Measurements from ENCODE around the gene C17orf78.
"Not testable (repeated sequence)": the region's sequence is repeated elsewhere in the genome, so short reads cannot be mapped to it uniquely, and the experiment has no call there.

C17orf78 gene

DNA sequence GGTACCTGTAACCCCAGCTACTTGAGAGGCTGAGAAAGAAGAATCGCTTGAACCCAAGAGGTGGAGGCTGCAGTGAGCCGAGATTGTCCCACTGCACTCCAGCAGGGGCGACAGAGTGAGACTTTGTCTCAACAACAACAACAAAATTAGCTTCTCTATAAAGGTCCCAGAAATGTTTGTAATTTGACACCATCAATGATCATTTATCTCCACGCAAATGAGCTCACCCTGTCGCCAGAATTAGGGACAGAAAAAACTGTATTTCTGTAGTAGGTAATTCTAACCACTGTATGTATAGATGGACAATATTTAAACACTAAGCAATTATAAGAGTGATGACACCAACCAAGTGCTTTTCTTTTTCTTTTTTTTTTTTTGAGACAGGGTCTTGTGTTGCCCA lies 10.7 kb downstream of the C17orf78 start:
- DNase-seq: no peak

DNA sequence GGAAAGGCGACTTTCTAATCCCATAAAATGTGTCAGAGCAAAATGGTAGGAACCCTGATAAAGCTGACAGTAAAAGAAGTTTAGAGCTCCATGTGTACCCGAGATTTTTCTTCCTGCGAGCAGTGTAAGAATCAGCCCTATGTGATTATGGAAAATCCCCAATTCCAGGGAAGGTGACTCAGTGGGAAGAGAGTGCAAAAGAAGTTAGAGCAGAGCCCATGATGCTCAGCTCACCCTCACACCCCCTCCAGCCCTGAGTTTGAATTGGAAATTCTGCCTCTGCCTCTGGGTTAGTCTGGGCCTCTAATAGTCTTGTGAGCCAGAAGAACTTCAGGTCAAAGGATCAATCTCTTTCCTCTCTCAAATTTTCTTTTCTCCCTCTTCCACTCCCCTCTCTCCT lies 12.5 kb downstream of the C17orf78 start:
- no peak for DNase-seq

DNA sequence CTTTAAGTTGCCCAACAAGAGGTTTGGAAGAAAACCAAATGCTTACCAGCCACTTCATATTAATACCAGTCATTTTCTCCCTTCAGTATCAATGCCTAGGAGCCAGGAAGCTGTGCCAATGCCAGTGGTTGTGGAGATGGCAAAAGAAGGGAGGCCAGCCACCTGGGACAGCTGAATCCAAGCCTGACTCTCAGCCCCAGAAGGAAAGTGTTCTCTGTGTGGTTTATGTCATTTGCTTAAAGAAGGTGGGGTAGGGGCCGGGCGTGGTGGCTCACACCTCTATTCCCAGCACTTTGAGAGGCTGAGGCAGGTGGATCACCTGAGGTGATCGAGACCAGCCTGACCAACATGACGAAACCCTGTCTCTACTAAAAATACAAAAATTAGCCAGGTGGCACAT lies 13.4 kb downstream of the C17orf78 start:
- no peak for DNase-seq

DNA sequence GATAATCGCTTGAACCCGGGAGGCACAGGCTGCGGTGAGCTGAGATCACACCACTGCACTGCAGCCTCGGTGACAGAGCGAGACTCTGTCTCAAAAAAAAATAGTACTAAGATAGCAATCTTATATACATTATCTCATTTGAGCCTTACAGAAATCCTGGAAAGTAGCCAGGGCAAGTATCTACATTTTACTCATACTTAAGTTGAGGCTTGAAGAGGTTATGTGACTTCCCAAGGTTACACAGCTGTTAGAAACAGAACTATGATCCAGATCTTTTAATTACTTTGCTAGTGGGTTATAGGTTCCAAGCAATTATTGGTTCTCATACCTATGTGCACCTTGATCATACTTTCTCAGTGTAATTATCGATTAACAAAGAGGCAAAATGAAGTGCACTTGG lies 15.4 kb downstream of the C17orf78 start:
- DNase-seq: no peak

DNA sequence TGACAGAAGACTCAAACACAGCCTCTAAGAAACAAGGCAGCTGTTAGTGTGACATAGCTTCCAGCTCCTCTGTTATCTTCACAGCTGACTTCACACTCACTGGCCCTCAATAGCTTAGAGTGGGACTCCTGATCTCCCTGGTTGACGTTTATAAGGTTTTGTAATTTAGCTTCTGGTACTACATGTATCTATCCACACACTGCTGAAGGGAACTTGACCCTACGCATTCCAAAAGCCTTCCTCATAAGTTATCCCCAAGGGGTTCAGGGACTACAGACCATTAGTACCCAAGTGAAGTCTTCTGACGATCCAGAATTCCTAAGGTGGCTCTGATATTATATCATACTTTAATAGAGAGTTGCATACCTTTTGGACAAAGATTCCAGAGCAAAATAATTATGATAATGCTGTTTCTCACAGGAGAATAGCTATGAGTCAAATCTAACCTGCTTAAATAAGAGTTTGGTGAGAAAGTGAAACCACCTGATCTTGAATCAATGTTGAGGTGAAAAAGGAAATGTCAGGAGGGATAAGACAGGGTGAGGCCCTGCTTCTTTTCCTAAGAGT lies 16.3 kb downstream of the C17orf78 start:
- DNase-seq: no peak

DNA sequence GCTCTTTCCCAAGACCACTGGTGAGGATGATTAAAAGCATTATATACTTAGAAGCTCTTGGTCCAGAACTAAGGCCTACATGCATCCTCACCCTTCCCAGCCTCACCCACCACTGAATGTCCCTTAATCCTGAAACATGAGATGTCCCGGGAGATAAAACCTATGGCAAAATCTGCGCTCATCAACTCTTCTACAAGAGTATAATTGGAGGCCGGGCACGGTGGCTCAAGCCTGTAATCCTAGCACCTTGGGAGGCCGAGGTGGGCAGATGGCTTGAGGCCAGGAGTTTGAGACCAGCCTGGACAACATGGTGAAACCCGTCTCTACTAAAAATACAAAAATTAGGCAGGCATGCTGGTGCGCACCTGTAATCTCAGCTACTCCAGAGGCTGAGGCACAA lies 17.6 kb downstream of the C17orf78 start:
- DNase-seq: no peak

DNA sequence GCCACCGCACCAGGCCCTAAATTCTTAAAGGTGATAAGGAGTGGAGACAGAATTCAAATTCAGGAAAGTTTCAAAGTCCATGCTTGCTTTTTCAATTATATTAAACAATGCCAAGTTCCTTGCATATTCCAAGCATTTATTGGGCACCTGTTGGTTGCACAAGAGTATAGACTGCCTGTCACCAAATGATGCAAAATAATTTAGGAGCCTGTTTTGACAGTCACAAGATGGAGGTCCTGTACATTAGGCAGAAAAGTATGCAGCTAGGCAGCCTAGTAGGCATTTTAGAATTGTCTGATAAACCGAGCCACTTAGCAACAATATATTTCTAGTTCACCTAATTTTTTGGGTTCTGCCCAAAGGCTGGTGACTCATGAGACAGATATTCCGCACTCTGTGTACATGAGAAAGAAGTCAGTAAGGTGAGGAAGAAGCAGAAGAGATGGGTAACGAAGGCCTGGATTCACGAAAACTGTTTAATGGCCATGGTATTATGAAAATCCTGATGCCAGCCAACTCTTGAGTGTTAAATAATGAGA lies 23.5 kb downstream of the C17orf78 start:
- no peak for DNase-seq

DNA sequence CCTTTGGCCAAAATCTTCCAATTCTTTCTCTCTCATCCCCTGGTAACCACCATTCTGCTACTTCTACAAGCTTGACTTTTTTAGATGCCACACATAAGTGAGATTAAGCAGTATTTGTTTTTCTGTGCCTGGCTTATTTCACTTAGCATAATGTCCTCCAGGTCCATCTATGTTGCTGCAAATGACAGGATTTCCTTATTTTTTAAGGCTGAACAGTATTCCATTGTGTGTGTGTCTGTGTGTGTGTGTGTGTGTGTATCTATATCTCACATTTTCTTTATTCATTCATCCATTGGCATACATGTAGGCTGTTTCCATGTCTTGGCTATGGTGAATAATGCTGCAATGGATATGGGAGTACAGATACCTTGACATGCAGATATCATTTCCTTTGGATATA lies 24.7 kb downstream of the C17orf78 start:
- no peak for DNase-seq

DNA sequence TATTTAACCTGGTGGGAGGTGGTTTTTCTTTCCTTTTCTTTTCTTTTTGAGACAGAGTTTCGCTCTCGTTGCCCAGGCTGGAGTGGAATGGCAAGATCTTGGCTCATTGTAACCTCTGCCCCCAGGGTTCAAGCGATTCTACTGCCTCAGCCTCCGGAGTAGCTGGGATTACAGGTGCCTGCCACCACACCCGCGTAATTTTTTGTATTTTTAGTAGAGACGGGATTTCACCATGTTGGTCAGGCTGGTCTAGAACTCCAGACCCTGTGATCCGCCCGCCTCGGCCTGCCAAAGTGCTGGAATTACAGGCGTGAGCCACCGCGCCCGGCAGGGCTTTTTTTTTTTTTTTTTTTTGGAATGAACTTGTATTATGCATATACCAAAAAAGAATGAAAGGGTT lies 29.7 kb downstream of the C17orf78 start:
- DNase-seq: not testable (repeated sequence)

DNA sequence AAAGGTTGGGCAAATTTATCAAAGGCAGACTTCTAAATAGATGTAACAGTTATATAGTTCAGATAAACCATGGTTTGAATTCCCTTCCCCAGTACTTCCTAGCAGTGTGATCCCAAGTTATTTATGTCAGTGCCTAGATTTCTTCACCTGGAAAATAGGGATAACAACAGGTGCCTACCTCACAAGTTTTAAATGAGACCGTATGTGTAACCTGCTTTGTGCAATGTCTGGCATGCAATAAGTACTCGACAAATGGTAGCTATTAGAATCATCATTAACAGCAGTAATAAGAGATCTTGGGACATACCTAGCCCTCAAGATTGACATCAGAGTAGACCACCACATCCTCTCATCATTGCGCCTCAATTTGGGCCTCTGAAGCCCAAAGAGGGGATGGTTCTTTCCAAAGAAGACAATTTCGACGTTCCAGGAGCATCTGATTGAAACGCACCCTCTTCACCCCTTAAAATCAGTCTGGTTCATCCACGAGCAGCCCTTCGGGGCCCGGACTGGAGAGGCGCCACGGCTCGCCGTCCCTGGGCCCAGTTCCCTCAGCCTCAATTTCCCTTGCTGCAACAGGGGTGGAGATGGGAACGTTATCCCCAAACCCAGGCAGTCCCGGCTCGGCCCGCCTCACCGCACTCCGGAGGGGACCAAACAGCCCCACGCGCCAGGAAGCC lies 30.3 kb downstream of the C17orf78 start:
- no peak for DNase-seq

DNA sequence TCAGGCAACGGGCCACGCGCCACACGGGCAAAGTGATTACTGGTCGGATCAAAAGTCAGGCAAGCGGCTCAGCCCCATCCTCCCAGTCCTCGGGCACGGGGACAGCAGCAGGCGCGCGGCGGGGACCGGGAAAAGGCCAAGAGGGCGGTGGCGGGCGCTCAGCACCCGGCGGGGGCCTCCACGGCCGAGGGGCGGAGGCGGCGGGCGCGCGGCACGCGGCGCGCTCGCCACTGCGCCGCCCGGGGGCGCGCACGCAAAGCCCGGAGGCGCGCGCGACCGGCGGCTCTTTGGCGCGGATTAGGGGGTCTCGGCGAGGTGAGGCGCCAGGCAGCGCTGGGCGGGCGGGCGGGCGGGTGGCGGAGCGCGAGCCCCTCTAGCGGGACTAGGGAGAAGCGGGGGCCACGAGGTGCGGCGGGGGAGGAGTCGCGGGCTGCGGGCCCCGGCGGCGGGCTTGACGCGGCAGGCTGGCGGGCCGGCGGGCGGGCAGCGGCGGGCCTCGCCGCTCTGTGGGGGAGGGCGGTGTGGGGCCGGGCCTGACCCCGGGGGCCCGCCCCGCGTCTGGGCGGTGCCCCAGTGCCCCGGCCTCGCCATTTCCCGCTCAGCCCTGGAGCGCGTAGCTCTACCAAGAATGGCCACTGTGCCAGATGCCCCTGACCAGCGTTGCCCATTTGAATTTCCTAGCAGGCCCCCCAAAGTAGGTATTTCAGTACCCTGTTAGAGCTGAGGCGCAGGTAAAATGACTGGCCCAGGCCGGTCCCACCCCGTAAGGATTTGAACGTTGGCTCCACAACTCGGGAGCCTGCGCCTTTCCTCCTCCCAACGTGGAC lies 31.1 kb downstream of the C17orf78 start, which contains the start of the genes ACACA and TADA2A:
Gene ACACA (minus strand): TSS at position 202 of the 827 bp plus-strand sequence. CDS start 537 bp downstream, outside the sequence.
Gene TADA2A (plus strand): TSS at position 252 of the 827 bp plus-strand sequence. CDS start 4,480 bp downstream, outside the sequence.
- DNase-seq: peak; percentile 84 to 92

DNA sequence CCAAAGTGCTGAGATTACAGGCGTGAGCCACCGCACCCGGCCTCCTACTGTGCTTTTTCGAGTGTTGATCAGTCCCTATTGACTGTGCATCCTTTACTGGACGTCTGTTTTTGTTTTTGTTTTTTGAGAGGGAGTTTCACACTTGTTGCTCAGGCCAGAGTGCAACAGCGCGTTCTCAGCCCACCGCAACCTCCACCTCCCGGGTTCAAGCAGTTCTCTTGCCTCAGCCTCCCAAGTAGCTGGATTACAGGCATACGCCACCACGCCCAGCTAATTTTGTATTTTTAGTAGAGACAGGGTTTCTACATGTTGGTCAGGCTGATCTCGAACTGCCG lies 32.3 kb downstream of the C17orf78 start:
- DNase-seq: not testable (repeated sequence)

DNA sequence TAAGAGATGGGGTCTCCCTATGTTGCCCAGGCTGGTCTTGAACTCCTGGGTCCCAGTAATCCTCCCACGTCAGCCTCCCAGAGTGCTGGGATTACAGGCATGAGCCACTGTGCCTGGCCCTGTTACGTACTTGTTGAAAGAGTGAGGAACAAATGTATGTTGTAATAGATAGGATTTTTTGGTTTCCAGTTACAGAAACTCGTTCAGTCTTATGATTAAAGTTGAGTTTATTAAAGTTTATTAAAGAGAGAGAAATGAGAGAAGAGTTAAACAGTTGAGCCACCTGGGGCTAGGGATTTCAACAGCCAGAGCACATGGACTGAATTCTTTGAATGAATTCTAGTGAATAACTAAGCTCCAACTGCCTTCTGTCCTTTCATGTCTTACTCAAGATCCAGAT lies 34.6 kb downstream of the C17orf78 start:
- DNase-seq: peak in 1 of 2 donors; percentile 24

DNA sequence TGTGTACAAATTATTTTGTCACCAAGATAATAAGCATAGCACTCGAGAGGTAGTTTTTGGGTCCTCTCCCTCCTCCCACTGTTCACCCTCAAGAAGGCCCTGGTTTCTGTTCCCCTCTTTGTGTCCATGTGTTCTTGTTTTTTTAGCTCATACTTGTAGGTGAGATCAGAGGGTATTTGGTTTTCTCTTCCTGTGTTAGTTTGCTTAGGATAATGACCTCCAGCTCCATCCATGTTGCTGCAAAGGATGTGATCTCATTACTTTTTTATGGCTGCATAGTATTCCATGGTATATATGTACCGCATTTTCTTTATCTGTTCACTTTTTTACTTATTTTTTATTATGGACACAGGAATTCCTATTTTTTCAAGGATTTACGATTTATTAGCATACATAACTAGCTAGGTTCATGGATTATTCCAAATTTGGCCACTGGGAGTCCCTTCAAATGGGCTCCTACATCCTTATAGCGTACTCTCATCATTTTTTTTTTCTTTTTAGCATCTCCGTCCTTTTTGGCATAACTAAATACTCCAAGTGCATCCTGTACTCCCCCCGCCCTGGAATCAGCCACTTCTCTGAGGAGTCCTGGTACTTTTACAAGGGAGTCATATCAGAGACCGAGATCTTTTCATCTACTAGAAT lies 38.2 kb downstream of the C17orf78 start:
- no peak for DNase-seq

DNA sequence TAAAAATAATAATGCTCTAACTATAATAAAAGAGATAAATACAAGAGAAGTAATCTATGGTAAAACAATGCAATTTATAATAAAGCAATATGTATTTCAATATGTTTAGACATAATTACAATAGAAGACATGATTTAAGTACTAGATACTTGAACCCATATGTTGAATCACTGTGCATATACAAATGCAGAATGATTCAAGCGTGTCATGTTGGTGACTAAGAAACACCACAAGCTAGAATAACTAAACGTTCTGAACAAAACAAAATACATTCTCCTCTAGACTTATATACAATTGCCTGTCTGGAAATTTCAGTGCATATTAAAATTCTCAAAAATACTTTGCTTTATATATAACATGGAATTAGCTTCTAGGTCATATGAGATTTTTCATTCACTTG lies 42.1 kb downstream of the C17orf78 start:
- DNase-seq: no peak

DNA sequence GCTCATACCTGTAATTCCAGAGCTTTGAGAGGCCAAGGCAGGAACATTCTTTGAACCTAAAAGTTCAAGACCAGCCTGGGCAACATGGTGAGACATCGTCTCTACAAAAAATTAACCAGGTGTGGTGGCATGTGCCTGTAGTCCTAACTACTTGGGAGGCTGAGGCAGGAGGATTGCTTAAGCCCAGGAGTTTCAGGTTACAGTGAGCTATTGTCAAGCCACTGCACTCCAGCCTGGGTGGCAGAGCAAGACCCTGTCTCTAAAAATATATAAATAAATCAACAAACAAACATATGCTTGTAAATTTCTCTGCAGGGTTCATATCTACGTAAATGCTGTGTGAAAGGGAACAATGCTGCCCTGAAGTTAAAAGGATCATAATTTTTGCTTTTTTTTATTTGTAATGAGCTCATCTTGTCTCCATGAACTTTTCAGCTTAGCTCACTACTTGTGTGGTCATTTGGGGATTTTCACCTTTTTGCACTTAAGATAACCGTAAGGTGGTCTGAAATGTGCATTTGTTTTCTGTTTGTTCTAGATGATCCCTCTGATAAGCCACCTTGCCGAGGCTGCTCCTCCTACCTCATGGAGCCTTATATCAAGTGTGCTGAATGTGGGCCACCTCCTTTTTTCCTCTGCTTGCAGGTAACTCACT lies 47.3 kb downstream of the C17orf78 start:
- no peak for DNase-seq

DNA sequence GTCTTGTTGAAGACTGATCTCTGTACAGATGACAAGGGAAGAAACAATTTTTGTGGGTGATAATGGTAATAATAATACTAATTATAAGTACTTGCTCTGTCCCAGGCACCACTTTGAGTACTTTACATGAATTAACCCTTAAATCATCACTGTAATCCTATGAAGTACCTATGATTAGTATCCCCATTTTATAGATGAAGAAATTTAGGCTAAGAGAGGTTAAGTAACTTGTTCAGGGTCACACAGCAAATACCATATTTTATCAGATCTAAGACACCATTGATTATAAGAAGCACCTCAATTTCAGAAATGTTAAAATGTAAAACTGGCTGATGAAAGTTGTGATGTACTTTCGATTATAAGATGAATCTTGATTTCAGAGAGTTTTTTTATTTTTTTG lies 49.5 kb downstream of the C17orf78 start:
- DNase-seq: no peak

DNA sequence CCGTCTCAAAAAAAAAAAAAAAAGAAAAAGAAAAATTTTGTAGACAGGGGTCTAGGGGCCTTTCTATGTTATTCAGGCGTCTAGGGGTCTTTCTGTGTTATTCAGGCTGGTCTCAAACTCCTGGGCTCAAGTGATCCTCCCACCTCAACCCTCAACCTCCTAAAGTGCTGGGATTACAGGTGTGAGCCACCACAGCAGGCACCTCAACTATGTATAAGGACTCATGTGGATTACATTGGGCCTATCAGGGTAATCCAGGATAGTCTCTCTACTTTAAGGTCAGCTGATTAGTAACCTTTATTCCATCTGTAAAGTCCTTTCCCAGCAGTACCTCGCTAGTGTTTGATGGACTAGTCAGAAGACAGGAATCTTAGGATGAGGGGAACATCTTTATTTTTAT lies 53.3 kb downstream of the C17orf78 start:
- DNase-seq: no peak

DNA sequence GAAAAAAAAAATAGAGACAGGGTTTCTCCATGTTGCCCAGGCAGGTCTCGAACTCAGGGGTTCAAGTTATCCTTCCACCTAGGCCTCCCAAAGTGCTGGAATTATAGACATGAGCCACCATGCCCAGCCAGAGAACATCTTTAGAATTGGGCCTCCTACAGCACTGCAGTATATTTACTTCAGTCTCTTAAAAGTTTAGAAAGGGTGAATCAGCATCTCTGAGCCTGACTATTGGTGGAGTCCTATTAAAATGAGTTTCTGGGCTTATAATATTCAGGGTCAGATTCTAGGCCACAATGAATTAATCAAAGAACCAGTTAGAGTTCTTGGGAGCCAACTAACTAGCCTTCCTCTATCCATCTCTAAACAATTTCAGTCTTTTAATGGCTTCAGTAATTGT lies 53.7 kb downstream of the C17orf78 start:
- no peak for DNase-seq

DNA sequence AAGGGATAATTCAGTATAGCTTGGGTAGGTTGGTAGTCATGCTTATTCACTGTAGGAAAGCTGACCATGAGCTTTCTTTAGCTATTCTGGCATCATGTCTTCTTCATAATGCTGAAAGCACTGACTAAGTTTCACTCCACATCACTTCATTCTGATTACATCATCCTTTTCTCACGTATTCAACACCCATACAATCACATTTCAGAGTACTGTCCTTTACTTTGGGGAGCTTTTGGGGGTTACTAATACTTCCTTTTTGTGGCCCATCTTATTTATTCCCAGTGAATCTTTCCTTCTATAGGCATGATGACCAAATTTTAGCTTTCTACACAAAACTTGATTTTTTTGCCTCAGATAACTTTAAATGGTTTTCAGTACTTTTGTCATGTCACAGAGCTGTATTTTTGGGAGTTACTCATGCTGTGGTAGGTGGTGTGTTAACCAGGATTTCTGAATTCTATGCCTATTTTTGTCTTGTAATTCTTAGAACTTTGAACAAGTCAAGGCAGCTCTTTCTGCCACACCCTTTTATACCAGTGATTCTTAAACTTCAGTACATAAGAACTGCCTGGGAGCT lies 54.4 kb downstream of the C17orf78 start:
- DNase-seq: peak; percentile 26 to 40

DNA sequence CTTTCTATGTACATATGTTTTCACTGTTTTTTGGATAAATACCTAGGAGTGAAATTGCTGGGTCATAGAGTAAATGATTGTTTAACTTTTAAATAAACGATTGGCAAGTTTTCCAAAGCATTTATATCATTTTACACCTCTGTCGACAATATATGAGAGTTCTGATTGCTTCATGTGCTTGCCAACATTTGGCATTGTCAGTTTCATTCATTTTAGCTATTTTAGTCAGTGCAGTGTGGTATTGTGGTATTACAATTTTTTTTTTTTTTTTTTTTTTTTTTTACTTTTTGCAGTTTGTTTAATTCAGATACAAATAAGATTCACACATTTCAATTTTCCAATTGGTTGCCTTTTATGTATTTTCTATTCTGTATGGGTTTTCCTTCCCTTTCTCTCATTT lies 56.9 kb downstream of the C17orf78 start:
- DNase-seq: no peak

DNA sequence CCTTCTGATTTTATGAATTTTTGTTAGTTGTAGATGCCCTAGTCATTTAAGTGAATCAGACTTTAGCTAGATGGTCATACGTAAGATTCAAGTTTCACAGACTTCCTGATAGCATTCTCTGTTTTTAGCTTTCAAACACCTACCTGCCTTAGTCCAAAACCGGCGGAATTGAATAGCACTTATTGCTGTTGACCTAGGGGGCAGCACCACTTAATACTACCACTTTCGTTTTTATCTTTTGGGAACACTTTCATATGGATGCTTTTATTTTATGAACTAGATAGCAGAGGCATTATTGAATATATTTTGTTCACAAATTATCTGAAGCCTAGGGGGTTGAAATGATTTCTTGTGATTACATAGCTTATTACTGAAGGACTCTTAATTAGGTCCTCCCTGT lies 62.4 kb downstream of the C17orf78 start:
- DNase-seq: no peak

All from inflammatory macrophage (primary cell).